K562 (cell line): Measurements from ENCODE around the gene RNF212B. TPM values are rescaled to one million over a fixed set of nuclear protein-coding genes. Genes with fewer than 3 reads are reported as not detected.

ENCODE experiments used
- ARID1B ChIP-seq: fragments of 450-650 bp; IDR thresholded peaks from 2 replicates; pipeline ENCODE4 v1.6.1; 2016; ENCODE audit warnings: antibody characterized with exemption, mild to moderate bottlenecking, inconsistent platforms
- KDM5B ChIP-seq: fragments of 200-600 bp; sonication (generic); IDR thresholded peaks from 2 replicates; pipeline ENCODE4 v1.6.1; 2012; ENCODE audit warnings: low read depth, mild to moderate bottlenecking, moderate library complexity, low read length, control low read depth, inconsistent platforms; ENCODE audit not compliant: insufficient replicate concordance
- MEF2D ChIP-seq: conservative IDR thresholded peaks from 2 replicates; pipeline ENCODE4 v1.6.1; 2016; ENCODE audit warnings: low read depth, missing genetic modification characterization, missing compliant biosample characterization
- NEUROD1 ChIP-seq: fragments of 150-350 bp; IDR thresholded peaks from 2 replicates; pipeline ENCODE4 v1.6.1; 2014; ENCODE audit warnings: borderline replicate concordance, low read length, low read depth; ENCODE audit not compliant: partially characterized antibody
- NKRF ChIP-seq: fragments of 450-650 bp; IDR thresholded peaks from 2 replicates; pipeline ENCODE4 v1.6.1; 2016; ENCODE audit warnings: borderline replicate concordance
- PBX2 ChIP-seq, 2 experiments: IDR thresholded peaks in 1 of 2; conservative IDR thresholded peaks in 1 of 2; 2 replicates each; pipeline ENCODE4 v1.6.1; 2016; ENCODE audit warnings: low read depth in 2 of 2, mild to moderate bottlenecking in 1 of 2, missing compliant biosample characterization in 1 of 2, missing genetic modification characterization in 1 of 2, moderate library complexity in 1 of 2
- ZNF445 ChIP-seq: fragments of 250-450 bp; sonication (Bioruptor Pico); IDR thresholded peaks from 2 replicates; pipeline ENCODE4 v1.4.0; 2020; ENCODE audit warnings: low read depth, mild to moderate bottlenecking, moderate library complexity
- ZNF583 ChIP-seq: fragments of 250-450 bp; sonication (Bioruptor Pico); IDR thresholded peaks from 2 replicates; pipeline ENCODE4 v1.4.0; 2020
- polyA plus RNA-seq, 8 experiments: library from polyadenylated mRNA; depleted of rRNA in 4 of 8; stranded (reverse) in 5 of 8; unstranded in 3 of 8; fragments of >200 nt; fragmentation: Nextera tagmentation in 2 of 8; fragmentation: Illumina TruSeq in 1 of 8; extraction: Ambion mirVana in 2 of 8; extraction: Trizol in 1 of 8; gene quantifications; 2 replicates each; pipeline versions ENCODE4 v1.2.1 to v1.2.3, GENCODE V29; 2011 to 2014; ENCODE audit warnings: inconsistent platforms in 1 of 8, missing spikeins in 1 of 8
- total RNA-seq, 7 experiments: library from RNA; depleted of rRNA in 6 of 7; stranded (reverse); fragments of >200 nt in 6 of 7; fragmentation: Illumina TruSeq in 2 of 7; extraction: Trizol in 2 of 7; gene quantifications; 2 replicates each; pipeline versions ENCODE4 v1.2.1 to v1.2.3, GENCODE V29; 2011 to 2021; ENCODE audit warnings: low replicate concordance in 1 of 7
- TF ChIP-seq, protein P1 (sequence below): fragments of 250-450 bp; sonication (Bioruptor Pico); IDR thresholded peaks from 2 replicates; pipeline ENCODE4 v1.4.0; 2020
- TF ChIP-seq, protein P2 (sequence below): fragments of 250-450 bp; sonication (Bioruptor Pico); IDR thresholded peaks from 2 replicates; pipeline ENCODE4 v1.8.0; 2022; ENCODE audit warnings: moderate library complexity, mild to moderate bottlenecking, inconsistent platforms
- TF ChIP-seq, protein P3 (sequence below): conservative IDR thresholded peaks from 2 replicates; pipeline ENCODE4 v1.6.1; 2011; ENCODE audit warnings: low read depth, mild to moderate bottlenecking, low read length; ENCODE audit not compliant: control insufficient read depth

The RNF212B gene
- total and polyA plus RNA-seq, 9 of the 15 experiments (the other 6 are each of a cell fraction or from before 2014, with no cell fraction given), result 0.15 to 0.43 (median 0.27) TPM; not detected in 3

- TF ChIP-seq, protein P1, sequence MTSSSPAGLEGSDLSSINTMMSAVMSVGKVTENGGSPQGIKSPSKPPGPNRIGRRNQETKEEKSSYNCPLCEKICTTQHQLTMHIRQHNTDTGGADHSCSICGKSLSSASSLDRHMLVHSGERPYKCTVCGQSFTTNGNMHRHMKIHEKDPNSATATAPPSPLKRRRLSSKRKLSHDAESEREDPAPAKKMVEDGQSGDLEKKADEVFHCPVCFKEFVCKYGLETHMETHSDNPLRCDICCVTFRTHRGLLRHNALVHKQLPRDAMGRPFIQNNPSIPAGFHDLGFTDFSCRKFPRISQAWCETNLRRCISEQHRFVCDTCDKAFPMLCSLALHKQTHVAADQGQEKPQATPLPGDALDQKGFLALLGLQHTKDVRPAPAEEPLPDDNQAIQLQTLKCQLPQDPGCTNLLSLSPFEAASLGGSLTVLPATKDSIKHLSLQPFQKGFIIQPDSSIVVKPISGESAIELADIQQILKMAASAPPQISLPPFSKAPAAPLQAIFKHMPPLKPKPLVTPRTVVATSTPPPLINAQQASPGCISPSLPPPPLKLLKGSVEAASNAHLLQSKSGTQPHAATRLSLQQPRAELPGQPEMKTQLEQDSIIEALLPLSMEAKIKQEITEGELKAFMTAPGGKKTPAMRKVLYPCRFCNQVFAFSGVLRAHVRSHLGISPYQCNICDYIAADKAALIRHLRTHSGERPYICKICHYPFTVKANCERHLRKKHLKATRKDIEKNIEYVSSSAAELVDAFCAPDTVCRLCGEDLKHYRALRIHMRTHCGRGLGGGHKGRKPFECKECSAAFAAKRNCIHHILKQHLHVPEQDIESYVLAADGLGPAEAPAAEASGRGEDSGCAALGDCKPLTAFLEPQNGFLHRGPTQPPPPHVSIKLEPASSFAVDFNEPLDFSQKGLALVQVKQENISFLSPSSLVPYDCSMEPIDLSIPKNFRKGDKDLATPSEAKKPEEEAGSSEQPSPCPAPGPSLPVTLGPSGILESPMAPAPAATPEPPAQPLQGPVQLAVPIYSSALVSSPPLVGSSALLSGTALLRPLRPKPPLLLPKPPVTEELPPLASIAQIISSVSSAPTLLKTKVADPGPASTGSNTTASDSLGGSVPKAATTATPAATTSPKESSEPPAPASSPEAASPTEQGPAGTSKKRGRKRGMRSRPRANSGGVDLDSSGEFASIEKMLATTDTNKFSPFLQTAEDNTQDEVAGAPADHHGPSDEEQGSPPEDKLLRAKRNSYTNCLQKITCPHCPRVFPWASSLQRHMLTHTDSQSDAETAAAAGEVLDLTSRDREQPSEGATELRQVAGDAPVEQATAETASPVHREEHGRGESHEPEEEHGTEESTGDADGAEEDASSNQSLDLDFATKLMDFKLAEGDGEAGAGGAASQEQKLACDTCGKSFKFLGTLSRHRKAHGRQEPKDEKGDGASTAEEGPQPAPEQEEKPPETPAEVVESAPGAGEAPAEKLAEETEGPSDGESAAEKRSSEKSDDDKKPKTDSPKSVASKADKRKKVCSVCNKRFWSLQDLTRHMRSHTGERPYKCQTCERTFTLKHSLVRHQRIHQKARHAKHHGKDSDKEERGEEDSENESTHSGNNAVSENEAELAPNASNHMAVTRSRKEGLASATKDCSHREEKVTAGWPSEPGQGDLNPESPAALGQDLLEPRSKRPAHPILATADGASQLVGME (CRISPR knock-in tag), result no peak
- TF ChIP-seq, protein P2, sequence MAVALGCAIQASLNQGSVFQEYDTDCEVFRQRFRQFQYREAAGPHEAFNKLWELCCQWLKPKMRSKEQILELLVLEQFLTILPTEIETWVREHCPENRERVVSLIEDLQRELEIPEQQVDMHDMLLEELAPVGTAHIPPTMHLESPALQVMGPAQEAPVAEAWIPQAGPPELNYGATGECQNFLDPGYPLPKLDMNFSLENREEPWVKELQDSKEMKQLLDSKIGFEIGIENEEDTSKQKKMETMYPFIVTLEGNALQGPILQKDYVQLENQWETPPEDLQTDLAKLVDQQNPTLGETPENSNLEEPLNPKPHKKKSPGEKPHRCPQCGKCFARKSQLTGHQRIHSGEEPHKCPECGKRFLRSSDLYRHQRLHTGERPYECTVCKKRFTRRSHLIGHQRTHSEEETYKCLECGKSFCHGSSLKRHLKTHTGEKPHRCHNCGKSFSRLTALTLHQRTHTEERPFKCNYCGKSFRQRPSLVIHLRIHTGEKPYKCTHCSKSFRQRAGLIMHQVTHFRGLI (CRISPR knock-in tag), result no peak
- TF ChIP-seq ARID1B, result no peak
- no peak for TF ChIP-seq ZNF583
- TF ChIP-seq KDM5B, result no peak
- TF ChIP-seq NEUROD1, result no peak
- peak; percentile 36; the same call in 1 of the 2 replicates for TF ChIP-seq NKRF
- no peak for TF ChIP-seq MEF2D (tag)
- TF ChIP-seq, protein P3, sequence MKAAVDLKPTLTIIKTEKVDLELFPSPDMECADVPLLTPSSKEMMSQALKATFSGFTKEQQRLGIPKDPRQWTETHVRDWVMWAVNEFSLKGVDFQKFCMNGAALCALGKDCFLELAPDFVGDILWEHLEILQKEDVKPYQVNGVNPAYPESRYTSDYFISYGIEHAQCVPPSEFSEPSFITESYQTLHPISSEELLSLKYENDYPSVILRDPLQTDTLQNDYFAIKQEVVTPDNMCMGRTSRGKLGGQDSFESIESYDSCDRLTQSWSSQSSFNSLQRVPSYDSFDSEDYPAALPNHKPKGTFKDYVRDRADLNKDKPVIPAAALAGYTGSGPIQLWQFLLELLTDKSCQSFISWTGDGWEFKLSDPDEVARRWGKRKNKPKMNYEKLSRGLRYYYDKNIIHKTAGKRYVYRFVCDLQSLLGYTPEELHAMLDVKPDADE, result no peak
- no peak for TF ChIP-seq PBX2 (CRISPR knock-in tag; IDR thresholded peaks at IDR 0.05; ENCODE audit: low read depth)
- no peak for TF ChIP-seq PBX2 (tag; conservative IDR thresholded peaks at IDR 0.05; ENCODE audit: low read depth)
- no peak for TF ChIP-seq ZNF445 (CRISPR knock-in tag)
These were observed 84.1 kb downstream of the RNF212B start (continued) for GRCh38 chr14:23321572-23322547.
